Endothelial cell of umbilical vein (primary cell): ENCODE measurements around the gene CLPTM1L. TPM values are rescaled to one million over a fixed set of nuclear protein-coding genes. Genes with fewer than 3 reads are reported as not detected.

Experiments used
- BruUV-seq: library from RNA; stranded (reverse); fragments of 400-500 nt; replicated peaks from 2 replicates; lab custom pipeline; 2021; lab: Mats Ljungman, UMichigan
- CTCF ChIA-PET: fragments of 300-600, 350-600 bp; sonication (Branson Sonifier 250); formaldehyde crosslinking; loops from one replicate; lab custom pipeline; 2021; ENCODE audit warnings: antibody characterized with exemption, inconsistent platforms; lab: Charles Lee
- POLR2A ChIA-PET: fragments of 300-600, 350-600 bp; sonication (Branson Sonifier 250); formaldehyde crosslinking; loops from one replicate; lab custom pipeline; 2021; ENCODE audit warnings: antibody characterized with exemption, inconsistent platforms; lab: Charles Lee
- DNase-seq: peaks from one replicate; pipeline ENCODE4 v3.0.0-alpha.2; 2011; ENCODE audit warnings: low read depth, low spot score
- FAIRE-seq: peaks from 2 replicates; lab custom pipeline; 2011; peaks lifted over from hg19 to GRCh38; lab: Jason Lieb, UNC
- H2AFZ ChIP-seq: 2 replicates; pipeline ENCODE4 v1.6.0; 2012; ENCODE audit warnings: low read depth, low read length, control low read depth, inconsistent platforms
- H3K27ac ChIP-seq: 2 replicates; pipeline ENCODE4 v1.5.1; 2011; ENCODE audit warnings: low read depth, mild to moderate bottlenecking, control low read depth, low read length, moderate library complexity; ENCODE audit not compliant: insufficient read depth
- H3K27me3 ChIP-seq, 2 experiments: 2 replicates each; pipeline versions ENCODE4 v1.6.0 to v1.6.1; 2011; ENCODE audit warnings: low read length in 2 of 2, mixed read lengths in 1 of 2; ENCODE audit not compliant: control insufficient read depth in 2 of 2, insufficient read depth in 2 of 2
- H3K36me3 ChIP-seq, 2 experiments: 2 replicates in 1 of 2; 3 replicates in 1 of 2; pipeline ENCODE4 v1.5.1; 2011; ENCODE audit warnings: low read length in 2 of 2, mild to moderate bottlenecking in 1 of 2, moderate library complexity in 1 of 2; ENCODE audit not compliant: control insufficient read depth in 2 of 2, insufficient read depth in 2 of 2; ENCODE audit errors: extremely low read depth in 1 of 2
- H3K4me1 ChIP-seq: 3 replicates; pipeline ENCODE4 v1.5.1; 2011; ENCODE audit warnings: mild to moderate bottlenecking, low read length; ENCODE audit not compliant: control insufficient read depth, insufficient read depth; ENCODE audit errors: extremely low read depth
- H3K4me2 ChIP-seq: 2 replicates; pipeline ENCODE4 v1.6.1; 2011; ENCODE audit warnings: low read length, control low read depth, mixed read lengths; ENCODE audit not compliant: insufficient read depth
- H3K4me3 ChIP-seq, 3 experiments: fragments of 200-600 bp in 1 of 3; sonication (generic), shearing (Covaris generic) in 1 of 3; replicated peaks in 1 of 3; 2 replicates each; pipeline ENCODE4 v1.5.1; 2011 to 2016; ENCODE audit warnings: control low read depth in 3 of 3, low read length in 3 of 3, mild to moderate bottlenecking in 2 of 3, inconsistent platforms in 1 of 3, low read depth in 1 of 3, moderate library complexity in 1 of 3; ENCODE audit not compliant: insufficient read depth in 1 of 3
- H3K79me2 ChIP-seq: 2 replicates; pipeline ENCODE4 v1.6.0; 2012; ENCODE audit warnings: low read length, inconsistent platforms; ENCODE audit not compliant: control insufficient read depth, insufficient read depth
- H3K9ac ChIP-seq: replicated peaks from 2 replicates; pipeline ENCODE3; 2011; ENCODE audit warnings: low read length, control low read depth; ENCODE audit not compliant: insufficient read depth; ENCODE audit errors: extremely low read depth
- H3K9me1 ChIP-seq: replicated peaks from 3 replicates; pipeline ENCODE4 v1.6.0; 2011; ENCODE audit warnings: mild to moderate bottlenecking, low read length; ENCODE audit not compliant: control insufficient read depth, insufficient read depth; ENCODE audit errors: extremely low read depth
- H3K9me3 ChIP-seq: replicated peaks from 2 replicates; pipeline ENCODE4 v1.5.1; 2012; ENCODE audit warnings: low read length, inconsistent platforms; ENCODE audit not compliant: control insufficient read depth, insufficient read depth
- H4K20me1 ChIP-seq: replicated peaks from 2 replicates; pipeline ENCODE3; 2011; ENCODE audit warnings: mild to moderate bottlenecking, low read length; ENCODE audit not compliant: control insufficient read depth, insufficient read depth; ENCODE audit errors: extremely low read depth
- CTCF ChIP-seq, 2 donors: IDR thresholded peaks; 1 replicate in 1 of 2; 2 replicates in 1 of 2; pipeline ENCODE4 v1.5.1; 2011; ENCODE audit warnings: low read length in 2 of 2, mild to moderate bottlenecking in 2 of 2, moderate library complexity in 2 of 2, control low read depth in 1 of 2, inconsistent platforms in 1 of 2, low read depth in 1 of 2; ENCODE audit not compliant: insufficient read depth in 1 of 2; ENCODE audit errors: extremely low read depth in 1 of 2
- EZH2 ChIP-seq: IDR thresholded peaks from 2 replicates; pipeline ENCODE4 v1.6.1; 2012; ENCODE audit warnings: borderline replicate concordance, low read depth, mild to moderate bottlenecking, moderate library complexity, low read length, inconsistent platforms; ENCODE audit not compliant: severe bottlenecking
- FOS ChIP-seq: IDR thresholded peaks from 2 replicates; pipeline ENCODE4 v1.6.1; 2011; ENCODE audit warnings: mild to moderate bottlenecking, low read length, moderate library complexity, borderline replicate concordance; ENCODE audit not compliant: insufficient read depth
- GATA2 ChIP-seq: IDR thresholded peaks from 2 replicates; pipeline ENCODE4 v1.7.0; 2011; ENCODE audit warnings: low read depth, mild to moderate bottlenecking, moderate library complexity, mixed read lengths, low read length; ENCODE audit not compliant: insufficient read length, insufficient read depth
- JUN ChIP-seq: IDR thresholded peaks from 2 replicates; pipeline ENCODE4 v1.6.1; 2011; ENCODE audit warnings: borderline replicate concordance, low read depth; ENCODE audit not compliant: insufficient read length, insufficient read depth
- MAX ChIP-seq: IDR thresholded peaks from 2 replicates; pipeline ENCODE4 v1.6.1; 2011; ENCODE audit not compliant: insufficient read depth, insufficient read length
- MYC ChIP-seq: IDR thresholded peaks from one replicate; pipeline ENCODE4 v1.6.1; 2011; ENCODE audit warnings: mild to moderate bottlenecking, low read depth, low read length
- POLR2A ChIP-seq: IDR thresholded peaks from 2 replicates; pipeline ENCODE4 v1.6.1; 2012; ENCODE audit warnings: low read depth, mild to moderate bottlenecking, control low read depth, low read length
- POLR2AphosphoS5 ChIP-seq: IDR thresholded peaks from 2 replicates; pipeline ENCODE4 v1.6.1; 2012; ENCODE audit warnings: low read depth, mild to moderate bottlenecking, control low read depth, low read length, moderate library complexity; ENCODE audit not compliant: insufficient read depth
- dilution Hi-C: fragments of 300-500 bp; cut with MboI; formaldehyde crosslinking; loops from one replicate; pipeline ENCODE4 v1.15.0; 2019; ENCODE audit warnings: low sequenced_read_pairs; ENCODE audit not compliant: extremely low pct_ligation_motif_present
- intact Hi-C: fragments of 100-400 bp; cut with micrococcal nuclease; formaldehyde crosslinking; loops from one replicate; pipeline ENCODE4 v1.10.0; 2022
- polyA plus RNA-seq, 4 experiments: library from polyadenylated mRNA; depleted of rRNA in 3 of 4; stranded (reverse) in 3 of 4; unstranded in 1 of 4; fragments of >200 nt; gene quantifications; 2 replicates each; pipeline versions ENCODE4 v1.2.1 to v1.2.3, GENCODE V29; 2011 to 2012; ENCODE audit warnings: missing spikeins in 1 of 4
- total RNA-seq: library from RNA; stranded (reverse); gene quantifications from 2 replicates; pipeline ENCODE4 v1.2.3, GENCODE V29; 2021

CLPTM1L gene
- total and polyA plus RNA-seq, 2 donors (not counting 3 experiments of a cell fraction or from before 2014, with no cell fraction given), result 116 to 191 TPM

- FAIRE-seq (no peak), DNase-seq (no peak)
- H3K36me3 ChIP-seq, result peaks cover 4 to 45% of the 10 kb centered on the region in 2 experiments
- ChIA-PET CTCF (interaction anchor here (0.6 kb wide), 1 partner anchor 15 kb away, joined by 3 read pairs; no protein-coding TSS in a partner anchor), POLR2A (no interaction called here)
- no peaks in the 10 kb centered on the region for H3K79me2 ChIP-seq
- H3K9ac ChIP-seq, result no peak overlapping the region
- dilution Hi-C loops, result no loop called here
- H2AFZ ChIP-seq, result no peak overlapping the region
- no peaks in the 10 kb centered on the region for H3K9me1 ChIP-seq
- BruUV-seq, result no TSS peak
- TF ChIP-seq EZH2 (no peak), POLR2AphosphoS5 (no peak), POLR2A (no peak), MYC (no peak), MAX (no peak), JUN (no peak), GATA2 (no peak), CTCF (IDR thresholded peaks at IDR 0.05; ENCODE audit: extremely low read depth in 1 of 2, insufficient read depth in 1 of 2, low read depth in 1 of 2, low read length in 2 of 2) (no peak), FOS (no peak)
- no peaks in the 10 kb centered on the region for H3K9me3 ChIP-seq
- H3K4me1 ChIP-seq, result no peaks in the 10 kb centered on the region
- intact Hi-C loops, result no loop called here
- no peak overlapping the region for H3K4me3 ChIP-seq
- H3K27ac ChIP-seq, result no peak overlapping the region
- no peak overlapping the region for H3K4me2 ChIP-seq
- H3K27me3 ChIP-seq, result no peaks in the 10 kb centered on the region
- H4K20me1 ChIP-seq, result no peaks in the 10 kb centered on the region
Measured at GRCh38 chr5:1330146-1330846, 14.6 kb downstream of the CLPTM1L start.
